Bone marrow (tissue), 2 donors: Measurements from ENCODE around the gene FLOT1.

Experiments
- DNase-seq, 2 donors: peaks; one replicate each; lab custom pipeline; 2025; lab: John Stamatoyannopoulos, UW

The FLOT1 gene

GRCh38 chr6:30700340-30700739 lies 42.1 kb downstream of the FLOT1 start:
- no peak for DNase-seq

DNA sequence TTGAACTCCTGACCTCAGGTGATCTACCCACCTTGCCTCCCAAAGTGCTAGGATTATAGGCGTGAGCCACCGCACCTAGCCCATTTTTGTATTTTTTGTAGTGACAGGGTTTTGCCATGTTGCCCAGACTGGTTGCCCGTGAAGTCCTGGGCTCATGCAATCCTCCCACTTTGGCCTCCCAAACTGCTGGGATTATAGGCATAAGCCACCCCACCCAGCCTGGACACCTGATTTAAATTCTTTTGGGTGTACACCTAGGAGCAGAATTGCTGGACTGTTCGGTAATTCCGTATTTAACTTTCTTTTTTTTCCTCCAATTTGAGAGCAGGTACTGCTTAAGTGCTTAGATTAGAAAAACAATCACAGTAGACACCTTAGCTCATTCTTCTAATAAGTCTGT lies 46.1 kb downstream of the FLOT1 start:
- no peak for DNase-seq

DNA sequence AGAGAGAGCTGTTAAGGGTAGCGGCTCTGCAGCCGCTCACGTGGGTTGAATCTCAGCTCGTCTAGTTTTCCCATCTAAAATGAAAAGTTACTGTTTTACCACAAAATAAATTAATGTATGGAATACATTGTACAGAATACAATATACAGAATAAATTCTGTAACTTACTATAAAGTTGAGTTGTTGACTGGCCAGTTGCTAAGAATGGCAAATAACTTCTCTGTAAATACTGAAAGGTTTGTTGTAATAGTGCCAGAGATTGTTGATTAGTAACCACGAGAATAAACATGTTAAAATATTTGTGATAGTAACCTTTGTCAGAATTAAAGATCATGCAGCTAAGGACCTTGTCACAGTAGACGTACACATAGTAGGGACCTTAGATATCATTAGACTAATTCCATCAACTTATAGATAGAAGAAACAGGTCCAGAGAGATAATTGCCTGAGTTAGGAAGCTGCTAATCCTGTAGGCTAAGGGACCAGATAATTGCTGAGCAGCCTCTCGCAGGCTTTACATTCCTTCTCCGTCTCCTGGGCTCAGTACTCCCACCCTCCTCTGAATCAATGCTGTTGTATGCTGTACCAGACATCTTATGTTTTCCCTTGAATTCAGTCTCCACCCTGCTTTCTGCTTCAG lies 51.2 kb downstream of the FLOT1 start:
- DNase-seq: no peak

DNA sequence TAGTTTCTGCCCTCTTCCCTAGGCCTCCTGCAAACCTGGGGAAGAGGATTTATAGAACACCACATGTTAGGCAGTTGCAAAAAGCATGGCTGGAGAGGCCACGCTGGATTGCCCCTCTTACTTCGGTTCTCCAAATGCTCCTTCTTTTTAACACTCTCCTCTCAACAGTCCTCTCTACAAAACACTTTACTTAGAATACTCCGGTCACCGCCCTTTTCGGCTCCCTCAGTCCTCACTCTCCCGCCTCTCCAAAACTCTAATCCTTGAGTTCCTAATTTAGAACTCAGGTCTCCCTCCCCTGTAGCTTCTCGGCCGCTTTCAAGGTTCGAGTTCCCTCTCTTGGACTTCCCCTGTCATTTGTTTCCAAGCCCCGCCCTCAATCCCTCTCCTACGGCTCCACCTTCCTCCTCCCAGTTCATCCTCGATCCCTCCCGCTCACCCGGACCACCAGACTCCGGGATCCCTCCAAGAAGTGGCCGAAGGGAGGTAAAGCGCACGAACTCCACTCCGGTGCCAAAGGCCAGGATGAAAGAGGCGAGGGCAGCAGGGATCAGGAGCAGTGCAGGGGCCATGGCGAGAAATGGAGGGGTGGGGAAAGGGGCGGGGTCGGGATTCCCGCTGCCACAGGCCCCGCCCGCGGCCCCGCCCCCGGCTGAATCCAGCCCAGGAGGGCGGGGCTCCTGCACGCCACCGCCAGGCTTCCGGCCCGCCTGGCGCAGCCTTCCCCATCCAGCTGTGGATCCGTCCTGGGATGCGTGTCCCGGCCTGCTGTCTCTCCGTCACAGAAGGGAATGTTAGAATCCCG lies 51.9 kb downstream of the FLOT1 start, which contains the start of gene NRM:
NRM (minus strand) TSS at position 582 of the 805 bp plus-strand sequence; CDS start at position 572, 10 bp downstream.
- DNase-seq: peak; percentile 74

GRCh38 chr6:30689985-30690384 lies 52.5 kb downstream of the FLOT1 start:
- no peak for DNase-seq

DNA sequence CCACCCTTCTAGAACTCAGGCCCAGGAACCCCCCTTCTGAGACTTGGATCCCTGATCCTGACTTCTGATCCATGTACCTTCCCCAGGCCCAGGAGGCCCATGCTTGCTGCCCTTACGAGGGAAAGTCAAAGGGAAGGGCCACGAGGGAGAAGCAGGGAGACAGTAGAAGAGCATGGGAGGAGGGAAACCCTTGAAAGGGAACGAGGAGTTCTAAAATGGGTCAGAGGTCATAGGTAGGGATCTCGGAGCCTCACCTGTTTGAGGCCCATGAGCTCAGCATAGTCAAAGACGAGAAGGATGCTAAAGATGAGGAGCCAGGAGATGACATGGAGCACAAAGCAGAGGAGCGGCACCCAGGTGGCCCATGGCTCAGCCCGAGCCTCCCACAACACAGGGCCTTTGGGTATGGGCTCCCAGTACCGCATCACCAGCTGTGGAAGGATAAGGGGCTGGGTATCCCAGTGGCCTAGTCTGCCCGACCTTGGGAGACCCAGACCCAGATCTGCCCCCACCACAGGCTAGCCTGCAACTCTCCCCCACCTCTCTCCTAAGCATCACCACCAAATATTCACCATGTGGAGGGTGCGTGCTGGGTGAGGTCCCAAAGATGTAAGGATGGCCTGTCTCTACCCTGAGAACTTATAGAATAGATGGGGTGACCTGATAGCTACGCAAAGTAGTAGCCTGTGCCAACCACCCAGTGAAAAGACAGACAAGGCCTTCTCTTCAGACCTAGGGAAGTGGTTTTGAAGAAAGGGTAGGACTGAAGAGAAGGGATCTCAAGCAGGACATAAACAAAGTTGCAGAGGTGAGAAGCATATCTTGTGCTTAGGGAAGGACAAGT lies 53.2 kb downstream of the FLOT1 start:
- DNase-seq: no peak

GRCh38 chr6:30688569-30688968 lies 53.9 kb downstream of the FLOT1 start:
- DNase-seq: no peak

DNA sequence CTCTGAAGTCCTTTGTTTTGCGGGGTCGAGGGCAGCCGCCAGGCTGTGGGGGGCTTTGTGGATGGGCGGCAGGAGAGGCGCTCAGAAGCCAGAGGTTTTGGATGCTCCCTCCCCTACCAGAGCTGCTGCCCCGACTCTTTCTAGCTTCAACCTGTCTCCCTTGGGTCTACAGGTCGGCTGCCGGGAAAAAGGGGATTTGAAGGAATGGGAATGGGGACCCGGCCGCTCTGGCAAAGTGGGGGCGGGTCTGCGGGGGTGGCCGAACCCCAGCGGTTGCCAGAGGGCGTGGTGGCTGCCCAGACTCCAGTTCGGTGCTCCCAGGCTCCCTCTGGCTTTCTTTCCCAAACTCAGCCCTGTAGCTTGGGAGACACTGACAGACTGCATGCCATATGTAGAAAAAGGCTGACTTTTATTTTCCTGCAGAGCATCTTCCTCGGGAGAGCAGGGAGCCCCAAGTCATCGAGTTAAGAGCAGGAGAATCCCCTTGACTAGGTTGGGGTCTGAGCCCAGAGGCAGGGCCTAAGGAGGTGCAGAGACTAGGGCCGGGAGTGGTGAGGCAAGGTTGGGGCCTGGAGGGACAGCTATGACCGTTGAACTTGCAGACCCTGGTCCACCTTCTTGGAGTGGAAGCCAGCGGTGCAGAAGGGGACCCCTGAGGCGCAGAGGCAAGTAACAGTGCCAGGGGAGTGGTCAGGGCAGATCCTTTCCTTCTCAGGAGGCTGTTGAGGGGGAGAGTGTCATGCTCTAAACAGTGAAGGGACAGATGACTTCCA lies 54.6 kb downstream of the FLOT1 start:
- no peak for DNase-seq

GRCh38 chr6:30686908-30687658 lies 55.4 kb downstream of the FLOT1 start:
- DNase-seq: peak; percentile 81 to 92

DNA sequence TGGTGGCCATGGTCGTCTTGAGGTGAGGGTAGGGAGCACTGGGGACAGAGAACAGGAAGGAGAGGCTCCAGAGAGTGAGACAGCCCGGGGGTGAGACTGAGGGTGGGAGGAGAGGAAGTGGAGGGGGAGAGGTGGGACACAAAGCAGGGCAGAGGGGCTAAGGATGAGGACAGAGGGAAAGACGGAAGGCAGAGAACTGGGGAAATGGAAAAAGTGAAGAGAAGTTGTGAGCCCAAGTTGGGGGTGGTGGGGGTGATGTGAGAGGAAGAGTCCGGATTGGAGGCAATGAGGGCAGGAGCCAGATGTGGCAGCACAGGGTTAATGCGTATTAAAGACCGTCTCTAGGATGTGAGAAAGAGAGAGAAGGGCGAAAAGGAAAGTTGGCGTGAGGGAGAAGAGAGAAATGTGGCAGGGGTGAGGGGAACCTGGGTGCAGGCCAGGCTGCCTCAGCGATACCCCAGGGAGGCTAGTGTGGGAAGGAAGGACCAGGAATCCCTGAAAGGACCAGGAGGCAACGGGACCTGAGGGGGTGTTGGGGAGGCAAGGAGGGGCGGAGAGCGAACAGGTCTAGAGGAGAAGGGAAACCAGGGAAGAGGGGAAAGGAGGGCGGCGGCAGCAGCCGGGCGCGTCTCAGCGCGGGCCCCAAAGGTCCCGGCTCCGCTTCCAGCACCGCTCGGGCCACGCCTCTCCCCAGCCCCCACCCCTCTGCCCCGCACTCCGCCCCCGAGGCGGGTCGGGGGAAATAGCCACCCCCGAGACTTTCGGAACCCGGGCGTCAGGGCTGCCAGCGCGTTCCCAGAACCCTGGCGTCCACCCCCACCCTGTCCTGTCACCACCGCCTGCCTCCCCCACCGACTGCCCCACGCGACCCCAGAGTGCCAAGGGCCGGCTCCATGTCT lies 56.2 kb downstream of the FLOT1 start, which contains the start of gene PPP1R18:
PPP1R18 (minus strand) TSS at position 637 of the 899 bp plus-strand sequence; CDS start at position 10, 627 bp downstream.
- peak; percentile 46 to 81 for DNase-seq

DNA sequence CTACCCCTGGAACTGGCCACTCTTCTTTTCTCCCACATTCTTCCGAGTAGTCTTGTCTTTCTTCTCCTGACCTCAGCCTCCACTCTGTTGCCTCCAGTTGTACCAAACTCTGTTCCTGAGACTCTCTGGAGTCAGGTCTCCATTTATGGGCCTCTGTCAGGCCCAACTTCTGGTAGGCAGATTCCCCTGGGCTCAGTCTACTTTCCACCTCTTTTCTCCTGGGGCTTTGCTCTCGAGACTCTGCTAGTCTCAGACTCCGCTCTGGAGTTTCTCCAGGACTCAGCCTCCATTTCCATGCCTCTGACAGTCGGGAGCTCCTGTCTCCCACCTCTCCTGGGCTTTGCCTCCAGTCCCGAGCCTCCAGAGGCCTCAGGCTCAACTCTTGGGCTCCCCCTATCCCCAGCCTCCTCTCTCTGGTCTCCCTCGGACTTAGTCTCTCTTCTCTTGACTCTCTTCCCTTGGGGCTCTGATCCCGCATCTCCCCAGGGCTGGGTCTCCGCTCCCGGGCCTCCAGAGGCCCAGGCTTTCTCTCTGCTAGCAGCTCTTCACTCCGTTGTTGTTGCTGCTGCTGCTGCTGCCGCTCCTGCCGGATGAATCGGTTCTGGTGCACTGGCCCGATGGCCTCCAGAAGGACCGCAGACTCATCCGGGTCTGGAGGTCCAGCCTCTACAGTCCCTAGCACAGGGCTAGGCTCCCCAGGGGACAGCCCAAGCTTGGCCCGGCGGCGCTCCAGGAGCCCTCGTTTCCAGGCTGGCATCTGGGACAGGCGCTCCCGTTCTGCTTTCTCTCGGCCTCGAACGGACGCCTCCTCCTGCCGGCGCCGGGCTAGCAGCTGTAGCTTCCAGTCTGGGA lies 57.1 kb downstream of the FLOT1 start:
- no peak for DNase-seq

GRCh38 chr6:30684386-30685156 lies 57.9 kb downstream of the FLOT1 start:
- DNase-seq: peak in 1 of 2 donors; percentile 50

GRCh38 chr6:30683980-30684338 lies 58.5 kb downstream of the FLOT1 start:
- no peak for DNase-seq

DNA sequence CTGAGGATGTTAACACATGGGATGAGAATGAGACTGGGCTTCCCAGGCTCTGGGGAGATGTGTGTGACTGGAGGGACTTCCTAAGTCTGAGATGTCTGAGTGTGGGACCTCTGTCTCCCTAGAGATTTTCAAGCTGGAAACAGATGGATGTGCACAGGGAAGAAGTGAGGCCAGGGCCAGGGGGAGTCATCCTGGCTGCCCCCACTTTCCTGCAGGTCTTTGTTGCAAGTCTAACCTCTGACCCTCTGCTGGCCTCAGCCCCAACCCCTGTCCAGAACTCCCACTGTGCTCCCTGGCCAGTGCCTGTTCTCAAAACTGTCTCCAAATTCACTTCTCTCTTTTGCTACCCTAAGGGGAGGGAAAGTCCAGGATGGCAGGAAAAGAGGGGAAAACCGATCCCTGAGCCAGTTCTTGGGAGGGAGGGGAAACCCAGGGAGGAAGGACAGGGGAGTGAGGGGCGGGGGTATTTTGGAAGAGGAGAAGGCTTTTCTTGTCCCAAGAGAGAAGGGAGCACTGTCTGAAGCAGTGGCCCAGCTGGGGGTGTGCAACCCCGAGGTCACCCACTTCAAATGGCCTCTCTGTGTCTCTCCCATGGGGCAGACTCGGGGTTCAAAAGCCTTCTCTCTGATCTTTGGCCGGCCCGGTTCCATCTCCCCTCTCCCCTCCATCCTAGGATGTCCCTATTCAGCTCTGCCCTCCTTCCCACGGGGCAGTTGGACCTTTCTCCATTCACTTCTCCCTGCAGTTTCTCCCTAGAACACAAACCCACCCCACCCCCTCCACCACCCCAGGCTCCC lies 59.1 kb downstream of the FLOT1 start:
- DNase-seq: no peak

DNA sequence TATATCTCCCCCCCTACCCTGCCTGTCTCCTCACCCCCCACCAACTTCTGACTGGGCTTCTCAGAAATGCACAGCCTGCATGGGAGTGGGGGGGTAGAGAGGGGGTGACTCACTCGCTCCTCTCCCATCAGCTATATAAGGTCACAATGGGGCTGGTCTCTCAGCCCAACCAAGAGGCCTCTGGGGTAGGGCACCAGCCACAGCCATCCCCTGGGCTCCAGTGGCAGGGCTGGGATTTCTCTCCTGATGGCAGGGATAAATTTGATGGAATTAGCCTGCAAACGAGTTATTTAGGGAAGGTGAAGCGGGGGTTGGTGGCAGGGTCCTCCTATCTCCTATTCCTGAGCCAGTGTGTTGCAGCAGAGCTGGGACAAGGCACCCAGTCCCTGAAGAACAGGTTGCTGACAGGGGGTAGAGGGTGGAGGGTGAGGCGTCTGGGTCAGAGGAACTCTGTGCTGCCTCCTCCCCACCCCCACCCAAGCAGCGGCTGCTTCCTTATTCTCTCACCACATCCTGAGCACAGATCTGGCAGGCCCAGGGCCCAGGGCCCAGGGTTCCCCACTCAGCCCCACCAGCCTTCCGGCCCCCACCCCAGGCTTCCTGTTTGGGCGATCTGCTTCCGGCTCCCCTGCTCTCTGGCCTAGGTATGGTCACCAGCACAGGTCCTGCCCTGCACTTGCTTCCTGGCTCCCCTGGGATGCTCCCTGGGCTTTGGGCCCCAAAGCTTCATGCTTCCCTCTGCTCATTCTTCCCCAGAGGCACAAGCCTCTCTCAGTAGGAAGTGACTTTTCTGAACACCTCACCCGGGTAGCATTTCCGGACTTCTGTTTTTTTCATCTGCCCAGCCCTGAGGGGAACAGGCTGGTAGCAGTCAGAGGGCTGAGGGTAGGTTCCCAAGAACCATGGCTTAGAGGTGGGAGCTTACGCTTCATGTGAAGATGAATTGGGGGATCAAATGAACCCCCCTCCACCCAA lies 60.1 kb downstream of the FLOT1 start:
- peak; percentile 76 to 99 for DNase-seq

GRCh38 chr6:30681766-30682142 lies 60.7 kb downstream of the FLOT1 start:
- DNase-seq: no peak
